ENCODE results near the gene METTL21C. TPM values are rescaled to one million over a fixed set of nuclear protein-coding genes. Genes with fewer than 3 reads are reported as not detected.

METTL21C gene
- total RNA-seq, 3 donors from 2014 or later (not counting 1 experiment from before 2014, with no cell fraction given): not detected

- no peak for DNase-seq
- TF ChIP-seq, protein P1, sequence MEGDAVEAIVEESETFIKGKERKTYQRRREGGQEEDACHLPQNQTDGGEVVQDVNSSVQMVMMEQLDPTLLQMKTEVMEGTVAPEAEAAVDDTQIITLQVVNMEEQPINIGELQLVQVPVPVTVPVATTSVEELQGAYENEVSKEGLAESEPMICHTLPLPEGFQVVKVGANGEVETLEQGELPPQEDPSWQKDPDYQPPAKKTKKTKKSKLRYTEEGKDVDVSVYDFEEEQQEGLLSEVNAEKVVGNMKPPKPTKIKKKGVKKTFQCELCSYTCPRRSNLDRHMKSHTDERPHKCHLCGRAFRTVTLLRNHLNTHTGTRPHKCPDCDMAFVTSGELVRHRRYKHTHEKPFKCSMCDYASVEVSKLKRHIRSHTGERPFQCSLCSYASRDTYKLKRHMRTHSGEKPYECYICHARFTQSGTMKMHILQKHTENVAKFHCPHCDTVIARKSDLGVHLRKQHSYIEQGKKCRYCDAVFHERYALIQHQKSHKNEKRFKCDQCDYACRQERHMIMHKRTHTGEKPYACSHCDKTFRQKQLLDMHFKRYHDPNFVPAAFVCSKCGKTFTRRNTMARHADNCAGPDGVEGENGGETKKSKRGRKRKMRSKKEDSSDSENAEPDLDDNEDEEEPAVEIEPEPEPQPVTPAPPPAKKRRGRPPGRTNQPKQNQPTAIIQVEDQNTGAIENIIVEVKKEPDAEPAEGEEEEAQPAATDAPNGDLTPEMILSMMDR (IDR thresholded peaks at IDR 0.05): no peak
- peaks cover 15% of the 10 kb centered on the region for H3K36me3 Mint-ChIP-seq
These were observed 19.7 kb downstream of the METTL21C start for GRCh38 chr13:102675115-102675514.

GRCh38 chr13:102670130-102670529 is 24.7 kb downstream of the METTL21C start:
- H3K4me1 ChIP-seq (ENCODE audit: control insufficient read depth, insufficient read depth, low read length): no peaks in the 10 kb centered on the region
- intact Hi-C loops (cut with micrococcal nuclease): no loop called here
- H3K27ac Mint-ChIP-seq: no peak overlapping the region
- peaks cover 78% of the 10 kb centered on the region for H3K36me3 ChIP-seq (ENCODE audit: control insufficient read depth, insufficient read depth, low read length)
- TF ChIP-seq, protein P1 (IDR thresholded peaks at IDR 0.05): no peak
- no peaks in the 10 kb centered on the region for H3K27me3 ChIP-seq (ENCODE audit: control insufficient read depth, insufficient read depth, low read length)
- H3K9me3 Mint-ChIP-seq: no peaks in the 10 kb centered on the region
- H3K4me1 Mint-ChIP-seq: no peaks in the 10 kb centered on the region
- H3K4me3 ChIP-seq (ENCODE audit: low read length): no peak overlapping the region
- H3K36me3 Mint-ChIP-seq: peaks cover 34% of the 10 kb centered on the region
- H3K9me3 ChIP-seq (ENCODE audit: control insufficient read depth, insufficient read depth, low read length): no peaks in the 10 kb centered on the region
- ATAC-seq (no peak), DNase-seq (no peak)
- H3K4me3 Mint-ChIP-seq: no peak overlapping the region
- 85% methylated on average over 5 of the region's 5 CpGs for WGBS (ENCODE audit: insufficient coverage)
- H3K27me3 Mint-ChIP-seq (ENCODE audit: low read depth in 2 of 2): no peaks in the 10 kb centered on the region
- H3K27ac ChIP-seq (ENCODE audit: low read length): no peak overlapping the region

More at GRCh38 chr13:102675115-102675514, 19.7 kb downstream of the METTL21C start:
- Mint-ChIP-seq H3K27ac (peak overlapping the region in 1 of 2 donors; percentile 29), H3K27me3 (ENCODE audit: low read depth in 2 of 2) (no peaks in the 10 kb centered on the region), H3K4me3 (no peak overlapping the region), H3K9me3 (no peaks in the 10 kb centered on the region), H3K4me1 (no peaks in the 10 kb centered on the region)
- Histone ChIP-seq H3K4me3 (ENCODE audit: low read length) (no peak overlapping the region), H3K9me3 (ENCODE audit: control insufficient read depth, insufficient read depth, low read length) (no peaks in the 10 kb centered on the region), H3K36me3 (ENCODE audit: control insufficient read depth, insufficient read depth, low read length) (peaks cover 77% of the 10 kb centered on the region), H3K27me3 (ENCODE audit: control insufficient read depth, insufficient read depth, low read length) (no peaks in the 10 kb centered on the region), H3K4me1 (ENCODE audit: control insufficient read depth, insufficient read depth, low read length) (no peaks in the 10 kb centered on the region), H3K27ac (ENCODE audit: low read length) (no peak overlapping the region)
- no peak for ATAC-seq
- intact Hi-C loops (cut with micrococcal nuclease): no loop called here
- 100% methylated on average over 2 of the region's 3 CpGs for WGBS (ENCODE audit: insufficient coverage)

GRCh38 chr13:102667911-102668310 is 26.9 kb downstream of the METTL21C start:
- Mint-ChIP-seq H3K36me3 (peaks cover 34% of the 10 kb centered on the region), H3K4me3 (no peak overlapping the region), H3K9me3 (no peaks in the 10 kb centered on the region), H3K4me1 (no peaks in the 10 kb centered on the region), H3K27me3 (ENCODE audit: low read depth in 2 of 2) (no peaks in the 10 kb centered on the region), H3K27ac (peak overlapping the region in 1 of 2 donors; percentile 12)
- DNase-seq: no peak
- Histone ChIP-seq H3K9me3 (ENCODE audit: control insufficient read depth, insufficient read depth, low read length) (no peaks in the 10 kb centered on the region), H3K4me3 (ENCODE audit: low read length) (no peak overlapping the region), H3K27me3 (ENCODE audit: control insufficient read depth, insufficient read depth, low read length) (no peaks in the 10 kb centered on the region), H3K4me1 (ENCODE audit: control insufficient read depth, insufficient read depth, low read length) (no peaks in the 10 kb centered on the region), H3K27ac (ENCODE audit: low read length) (no peak overlapping the region), H3K36me3 (ENCODE audit: control insufficient read depth, insufficient read depth, low read length) (peaks cover 74% of the 10 kb centered on the region)
- over 99% methylated on average over 4 of the region's 4 CpGs for WGBS (ENCODE audit: insufficient coverage)
- intact Hi-C loops (cut with micrococcal nuclease): no loop called here
- ATAC-seq: no peak
- TF ChIP-seq, protein P1 (IDR thresholded peaks at IDR 0.05): no peak

- H3K27me3 ChIP-seq (ENCODE audit: control insufficient read depth, insufficient read depth, low read length): no peaks in the 10 kb centered on the region
- no peaks in the 10 kb centered on the region for H3K9me3 ChIP-seq (ENCODE audit: control insufficient read depth, insufficient read depth, low read length)
- no peak overlapping the region for H3K27ac ChIP-seq (ENCODE audit: low read length)
- Mint-ChIP-seq H3K4me3 (no peak overlapping the region), H3K27me3 (ENCODE audit: low read depth in 2 of 2) (no peaks in the 10 kb centered on the region), H3K4me1 (no peaks in the 10 kb centered on the region), H3K36me3 (peaks cover 34% of the 10 kb centered on the region), H3K9me3 (no peaks in the 10 kb centered on the region), H3K27ac (peak overlapping the region in 1 of 2 donors; percentile 12)
- no peak overlapping the region for H3K4me3 ChIP-seq (ENCODE audit: low read length)
- DNase-seq (no peak), ATAC-seq (no peak)
- H3K36me3 ChIP-seq (ENCODE audit: control insufficient read depth, insufficient read depth, low read length): peaks cover 70% of the 10 kb centered on the region
- intact Hi-C loops (cut with micrococcal nuclease): no loop called here
- no peaks in the 10 kb centered on the region for H3K4me1 ChIP-seq (ENCODE audit: control insufficient read depth, insufficient read depth, low read length)
- TF ChIP-seq, protein P1 (IDR thresholded peaks at IDR 0.05): no peak
These were observed 27.8 kb downstream of the METTL21C start for GRCh38 chr13:102667023-102667422.

All from natural killer cell (primary cell).